D721Med (cell line): Measurements from ENCODE around the gene ROGDI.

Experiments
- DNase-seq: peaks from one replicate; pipeline ENCODE4 v3.0.0; 2011; ENCODE audit warnings: low spot score; ENCODE audit not compliant: insufficient read length
- FAIRE-seq: peaks from 2 replicates; lab custom pipeline; 2011; peaks lifted over from hg19 to GRCh38; lab: Jason Lieb, UNC
- TF ChIP-seq, protein P1 (sequence below): IDR thresholded peaks from 2 replicates; pipeline ENCODE4 v1.5.1; 2012; ENCODE audit warnings: mild to moderate bottlenecking, control low read depth; ENCODE audit not compliant: insufficient read depth; ENCODE audit errors: missing control alignments

The ROGDI gene

DNA sequence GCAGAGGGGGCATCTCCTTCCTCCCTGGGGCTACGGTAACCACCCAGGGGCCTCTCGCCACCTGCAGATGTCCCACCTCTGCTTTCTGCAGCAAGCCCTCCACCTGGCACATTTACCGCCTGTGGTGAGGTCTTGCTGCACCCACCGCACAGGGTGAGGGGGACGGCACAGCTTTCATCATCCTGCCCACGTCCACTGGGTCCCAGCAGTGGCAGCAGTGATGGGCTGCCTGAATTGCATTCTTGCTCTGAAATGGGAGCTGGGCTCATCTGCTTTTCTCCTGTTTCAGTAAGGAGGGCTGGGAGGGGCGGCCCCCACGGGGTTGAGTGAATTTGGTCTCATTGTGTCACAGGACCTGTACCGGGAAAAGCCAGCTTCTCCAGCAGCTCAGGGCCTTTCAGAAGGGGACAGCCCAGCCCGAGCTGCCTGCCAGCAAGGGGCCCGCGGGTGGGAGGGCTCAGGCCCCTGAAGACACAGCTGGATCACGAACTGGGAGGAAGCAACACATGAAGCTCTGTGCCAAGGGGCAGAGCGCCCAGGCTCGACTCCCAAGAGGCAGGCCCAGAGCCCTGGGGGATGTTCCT is 55.4 kb downstream of the ROGDI start:
- TF ChIP-seq, protein P1, sequence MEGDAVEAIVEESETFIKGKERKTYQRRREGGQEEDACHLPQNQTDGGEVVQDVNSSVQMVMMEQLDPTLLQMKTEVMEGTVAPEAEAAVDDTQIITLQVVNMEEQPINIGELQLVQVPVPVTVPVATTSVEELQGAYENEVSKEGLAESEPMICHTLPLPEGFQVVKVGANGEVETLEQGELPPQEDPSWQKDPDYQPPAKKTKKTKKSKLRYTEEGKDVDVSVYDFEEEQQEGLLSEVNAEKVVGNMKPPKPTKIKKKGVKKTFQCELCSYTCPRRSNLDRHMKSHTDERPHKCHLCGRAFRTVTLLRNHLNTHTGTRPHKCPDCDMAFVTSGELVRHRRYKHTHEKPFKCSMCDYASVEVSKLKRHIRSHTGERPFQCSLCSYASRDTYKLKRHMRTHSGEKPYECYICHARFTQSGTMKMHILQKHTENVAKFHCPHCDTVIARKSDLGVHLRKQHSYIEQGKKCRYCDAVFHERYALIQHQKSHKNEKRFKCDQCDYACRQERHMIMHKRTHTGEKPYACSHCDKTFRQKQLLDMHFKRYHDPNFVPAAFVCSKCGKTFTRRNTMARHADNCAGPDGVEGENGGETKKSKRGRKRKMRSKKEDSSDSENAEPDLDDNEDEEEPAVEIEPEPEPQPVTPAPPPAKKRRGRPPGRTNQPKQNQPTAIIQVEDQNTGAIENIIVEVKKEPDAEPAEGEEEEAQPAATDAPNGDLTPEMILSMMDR: no peak
- FAIRE-seq (no peak), DNase-seq (no peak)
